Esophagus squamous epithelium (tissue), 5 donors: ENCODE measurements around the gene KIF21B. TPM values are rescaled to one million over a fixed set of nuclear protein-coding genes. Genes with fewer than 3 reads are reported as not detected.
"Not testable (repeated sequence)": the region's sequence is repeated elsewhere in the genome, so short reads cannot be mapped to it uniquely, and the experiment has no call there.

Source experiments
- DNase-seq: peaks from one replicate; lab custom pipeline; 2025; lab: John Stamatoyannopoulos, UW
- H3K27ac ChIP-seq, 4 donors: fragments of 200-600 bp; sonication (generic); one replicate each; pipeline ENCODE4 v1.5.1; 2016 to 2019; ENCODE audit warnings: mild to moderate bottlenecking in 1 of 4
- H3K27me3 ChIP-seq, 4 donors: fragments of 200-600 bp; sonication (generic); 1 replicate in 3 of 4; 2 replicates in 1 of 4; pipeline versions ENCODE4 v1.5.1 to v1.6.0; 2017 to 2021; ENCODE audit warnings: antibody characterized with exemption in 1 of 4
- H3K36me3 ChIP-seq, 3 donors: fragments of 200-600 bp; sonication (generic); one replicate each; pipeline ENCODE4 v1.5.1; 2016 to 2019
- H3K4me1 ChIP-seq, 3 donors: fragments of 200-600 bp; sonication (generic); one replicate each; pipeline ENCODE4 v1.5.1; 2017 to 2019
- H3K4me3 ChIP-seq, 4 donors: fragments of 200-600 bp; sonication (generic); 1 replicate in 3 of 4; 2 replicates in 1 of 4; pipeline ENCODE4 v1.5.1; 2016 to 2019; ENCODE audit warnings: mild to moderate bottlenecking in 2 of 4, moderate library complexity in 1 of 4
- H3K9me3 ChIP-seq, 3 donors: fragments of 200-600 bp; sonication (generic); one replicate each; pipeline ENCODE4 v1.5.1; 2016 to 2019
- POLR2A ChIP-seq, 4 donors: fragments of 450-650 bp; IDR thresholded peaks; one replicate each; pipeline ENCODE4 v1.6.1; 2017; ENCODE audit warnings: antibody characterized with exemption in 4 of 4, mild to moderate bottlenecking in 4 of 4, moderate library complexity in 3 of 4
- WGBS, 2 donors: methylation state at CpG; one replicate each; pipeline ENCODE4 v1.1.5; 2018; 5-methylcytosine and 5-hydroxymethylcytosine counted together
- intact Hi-C: fragments of 100-400 bp; cut with DNase I; formaldehyde crosslinking; loops from one replicate; pipeline ENCODE4 v1.15.0; 2022
- total RNA-seq, 4 donors: library from RNA; depleted of rRNA; stranded (reverse); fragments of >200 nt; gene quantifications; one replicate each; pipeline ENCODE4 v1.1.0, GENCODE V29; 2016
- TF ChIP-seq, protein P1 (sequence below), 6 experiments: fragments of 450-650 bp in 4 of 6; fragments of 200-600 bp in 2 of 6; sonication (generic) in 2 of 6; IDR thresholded peaks; one replicate each; pipeline ENCODE4 v1.5.1; 2016 to 2019; ENCODE audit warnings: antibody characterized with exemption in 6 of 6, mild to moderate bottlenecking in 4 of 6, moderate library complexity in 4 of 6
- donor health status: DM: yes; HTN: yes; CAD: no.

The KIF21B gene
- total RNA-seq, 4 donors from 2014 or later, result 0.53 to 2.1 (median 1.0) TPM

DNA sequence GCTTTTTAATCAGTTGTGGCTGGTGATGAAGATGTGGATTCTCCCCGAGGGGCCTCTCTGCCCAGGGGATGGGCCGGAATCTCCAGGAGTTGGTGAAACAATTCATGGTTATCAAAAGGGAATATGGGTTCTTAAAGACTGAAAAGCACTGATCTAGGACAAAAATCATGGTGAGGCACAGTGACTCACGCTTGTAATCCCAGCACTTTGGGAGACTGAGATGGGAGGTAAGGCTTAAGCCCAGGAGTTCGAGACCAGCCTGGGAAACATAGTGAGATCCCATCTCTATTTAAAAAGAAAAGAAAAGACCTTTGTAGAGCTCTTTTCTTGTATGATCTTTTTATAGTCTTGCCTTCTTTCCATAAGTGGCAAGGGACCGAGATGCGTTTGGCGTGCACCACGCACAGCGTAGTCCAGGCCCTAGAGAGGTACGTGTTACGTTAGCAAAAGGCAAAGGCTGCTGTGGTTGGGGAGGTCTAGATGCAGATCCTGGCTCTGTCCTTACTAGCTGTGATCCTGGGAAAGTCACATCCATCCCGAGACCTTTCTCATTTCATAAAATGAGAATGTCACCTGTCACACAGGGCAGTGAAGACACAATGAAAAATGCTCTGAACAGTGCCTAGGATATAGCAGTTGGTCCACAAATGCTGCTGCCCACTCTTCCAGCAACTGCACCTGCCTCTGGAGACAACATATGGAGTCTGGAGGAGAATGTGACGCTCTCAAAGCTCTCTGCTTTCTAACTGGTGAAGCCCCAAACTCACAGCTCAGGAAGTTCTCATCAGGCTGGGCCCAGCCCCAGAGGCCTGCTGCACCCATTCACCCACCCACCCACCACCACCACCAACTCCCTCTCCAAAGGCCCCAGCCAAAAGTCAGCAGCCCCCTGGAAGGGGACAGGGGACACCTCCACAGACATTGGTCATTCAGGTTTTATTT is 54.8 kb downstream of the KIF21B start:
- no peak overlapping the region for H3K4me3 ChIP-seq
- intact Hi-C loops, result loop anchor here (10.0 kb wide), 1 partner anchor 84 kb away; no protein-coding TSS in a partner anchor
- no peak overlapping the region for H3K27ac ChIP-seq
- TF ChIP-seq, protein P1, sequence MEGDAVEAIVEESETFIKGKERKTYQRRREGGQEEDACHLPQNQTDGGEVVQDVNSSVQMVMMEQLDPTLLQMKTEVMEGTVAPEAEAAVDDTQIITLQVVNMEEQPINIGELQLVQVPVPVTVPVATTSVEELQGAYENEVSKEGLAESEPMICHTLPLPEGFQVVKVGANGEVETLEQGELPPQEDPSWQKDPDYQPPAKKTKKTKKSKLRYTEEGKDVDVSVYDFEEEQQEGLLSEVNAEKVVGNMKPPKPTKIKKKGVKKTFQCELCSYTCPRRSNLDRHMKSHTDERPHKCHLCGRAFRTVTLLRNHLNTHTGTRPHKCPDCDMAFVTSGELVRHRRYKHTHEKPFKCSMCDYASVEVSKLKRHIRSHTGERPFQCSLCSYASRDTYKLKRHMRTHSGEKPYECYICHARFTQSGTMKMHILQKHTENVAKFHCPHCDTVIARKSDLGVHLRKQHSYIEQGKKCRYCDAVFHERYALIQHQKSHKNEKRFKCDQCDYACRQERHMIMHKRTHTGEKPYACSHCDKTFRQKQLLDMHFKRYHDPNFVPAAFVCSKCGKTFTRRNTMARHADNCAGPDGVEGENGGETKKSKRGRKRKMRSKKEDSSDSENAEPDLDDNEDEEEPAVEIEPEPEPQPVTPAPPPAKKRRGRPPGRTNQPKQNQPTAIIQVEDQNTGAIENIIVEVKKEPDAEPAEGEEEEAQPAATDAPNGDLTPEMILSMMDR (IDR thresholded peaks at IDR 0.05), result no peak
- TF ChIP-seq POLR2A (IDR thresholded peaks at IDR 0.05), result no peak
- WGBS, 2 donors, result 86 to 89% methylated on average over 12 to 13 of the region's 13 CpGs
- DNase-seq, result no peak
- H3K36me3 ChIP-seq, result no peaks in the 10 kb centered on the region
- H3K4me1 ChIP-seq, result peaks cover 4 to 25% (median 4%) of the 10 kb centered on the region in 3 donors
- H3K27me3 ChIP-seq, result no peaks in the 10 kb centered on the region
- H3K9me3 ChIP-seq, result no peaks in the 10 kb centered on the region

DNA sequence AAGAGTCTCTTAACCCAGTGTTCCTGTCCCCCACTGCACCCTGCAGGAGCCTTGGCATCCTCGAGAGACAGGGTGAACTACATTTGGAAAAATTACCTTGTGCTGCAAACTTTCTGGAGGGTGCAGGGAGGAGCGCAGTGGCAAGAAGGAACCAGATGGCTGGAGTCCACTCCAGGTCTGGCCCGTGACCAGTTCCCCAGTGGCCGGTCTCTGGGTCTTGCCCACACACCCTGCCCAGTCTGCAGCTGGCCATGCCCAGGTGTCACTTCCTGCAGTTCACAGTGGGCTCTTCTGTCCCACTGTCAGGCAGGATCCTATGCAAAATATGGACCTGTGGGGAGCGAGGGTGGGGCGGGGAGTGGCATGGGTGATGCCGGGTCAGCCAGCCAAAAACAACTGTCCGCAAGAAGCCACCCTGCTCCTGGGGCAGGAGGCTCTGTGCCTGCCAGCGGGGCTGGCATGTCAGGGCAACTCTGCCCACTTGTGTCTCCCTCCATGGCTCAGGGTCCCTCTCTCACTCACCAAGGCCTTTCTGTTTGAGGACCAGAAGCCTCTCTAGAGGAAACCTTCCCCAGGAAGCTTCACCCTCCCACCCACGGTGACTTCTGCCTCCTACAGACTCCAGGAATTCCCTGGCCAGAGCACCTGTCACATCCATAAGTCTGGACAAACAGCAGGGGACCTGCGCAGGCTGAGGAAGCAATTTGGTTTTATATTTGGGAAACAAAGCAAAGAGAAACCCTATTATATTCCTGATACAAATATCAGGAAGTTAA is 55.6 kb downstream of the KIF21B start:
- Histone ChIP-seq H3K4me1 (peaks cover 4 to 23% (median 4%) of the 10 kb centered on the region in 3 donors), H3K27me3 (no peaks in the 10 kb centered on the region), H3K9me3 (no peaks in the 10 kb centered on the region), H3K4me3 (no peak overlapping the region), H3K36me3 (no peaks in the 10 kb centered on the region), H3K27ac (no peak overlapping the region)
- intact Hi-C loops, result loop anchor here (10.0 kb wide), 1 partner anchor 83 kb away; no protein-coding TSS in a partner anchor
- no peak for DNase-seq
- TF ChIP-seq, protein P1 (IDR thresholded peaks at IDR 0.05), result no peak
- no peak for TF ChIP-seq POLR2A (IDR thresholded peaks at IDR 0.05)
- 83 to 95% methylated on average over 2 to 6 of the region's 11 CpGs for WGBS, 2 donors

DNA sequence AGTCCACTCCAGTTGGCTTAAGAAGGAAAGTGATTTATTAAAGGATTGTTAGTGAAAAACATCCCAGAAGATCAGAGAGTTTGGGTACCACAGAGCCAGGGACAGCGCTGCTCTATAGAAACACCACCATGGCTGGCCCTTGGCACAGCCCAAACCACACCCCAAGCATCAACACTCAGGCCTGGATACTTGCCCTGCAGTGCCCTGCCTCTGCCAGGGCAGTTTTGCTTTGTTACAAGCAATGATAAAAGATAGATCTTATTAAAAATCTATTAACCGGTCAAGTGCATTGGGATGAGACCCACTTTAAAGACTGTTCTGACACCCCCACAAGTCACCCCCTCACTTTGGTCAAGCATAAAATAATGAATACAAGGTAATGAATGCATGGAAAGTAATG is 56.6 kb downstream of the KIF21B start:
- WGBS, 2 donors, result 63 to 83% methylated on average over 2 of the region's 2 CpGs
- no peak for TF ChIP-seq POLR2A (IDR thresholded peaks at IDR 0.05)
- TF ChIP-seq, protein P1 (IDR thresholded peaks at IDR 0.05), result no peak
- DNase-seq, result no peak
- H3K4me3 ChIP-seq, result no peak overlapping the region
- H3K9me3 ChIP-seq, result no peaks in the 10 kb centered on the region
- peaks cover under 1 to 15% (median 1%) of the 10 kb centered on the region in 3 donors for H3K4me1 ChIP-seq
- no peak overlapping the region for H3K27ac ChIP-seq
- H3K36me3 ChIP-seq, result no peaks in the 10 kb centered on the region
- intact Hi-C loops, result loop anchor here (10.0 kb wide), 1 partner anchor 82 kb away; no protein-coding TSS in a partner anchor
- no peaks in the 10 kb centered on the region for H3K27me3 ChIP-seq

DNA sequence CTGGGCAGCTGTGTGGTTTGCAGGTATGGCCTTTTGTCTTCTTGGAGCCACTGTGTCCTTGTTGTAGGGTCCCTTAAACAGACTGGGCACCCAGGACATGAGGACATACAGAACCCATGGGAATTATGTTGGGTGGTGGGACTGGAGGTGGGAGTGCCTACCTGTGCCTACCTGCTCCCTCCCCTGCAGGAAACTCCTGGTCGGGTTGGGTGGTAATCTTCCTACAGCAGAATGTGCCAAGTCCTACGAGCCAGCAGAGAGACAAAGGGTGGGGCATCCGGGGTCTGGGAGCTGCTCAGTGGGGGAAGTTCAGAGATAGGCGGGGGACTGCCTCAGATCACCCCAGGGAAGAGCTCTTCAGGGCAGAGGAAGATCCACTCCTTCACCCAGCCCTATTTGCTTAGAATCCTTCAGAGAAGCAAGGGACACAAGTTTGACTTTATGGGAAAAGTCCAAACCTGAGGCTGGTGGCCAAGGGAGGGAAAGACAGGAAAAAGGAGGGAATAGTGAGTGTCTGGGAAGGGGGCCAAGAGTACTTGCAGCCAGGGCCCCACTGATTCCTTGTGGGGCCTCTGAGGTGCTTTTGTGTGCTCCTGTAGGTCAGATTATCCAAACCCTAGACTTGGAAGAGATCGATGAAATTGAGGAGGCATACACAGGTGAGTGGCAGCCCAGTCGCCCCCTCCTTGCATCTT is 58.3 kb downstream of the KIF21B start:
- H3K4me1 ChIP-seq, result peaks cover 0 to 11% (median 0%) of the 10 kb centered on the region in 3 donors
- intact Hi-C loops, result loop anchor here (10.0 kb wide), 1 partner anchor 80 kb away; no protein-coding TSS in a partner anchor
- no peak overlapping the region for H3K27ac ChIP-seq
- WGBS, 2 donors, result 48 to 83% methylated on average over 2 to 5 of the region's 6 CpGs
- no peaks in the 10 kb centered on the region for H3K9me3 ChIP-seq
- H3K4me3 ChIP-seq, result no peak overlapping the region
- no peaks in the 10 kb centered on the region for H3K36me3 ChIP-seq
- H3K27me3 ChIP-seq, result no peaks in the 10 kb centered on the region
- no peak for TF ChIP-seq POLR2A (IDR thresholded peaks at IDR 0.05)
- TF ChIP-seq, protein P1 (IDR thresholded peaks at IDR 0.05), result no peak
- DNase-seq, result no peak

DNA sequence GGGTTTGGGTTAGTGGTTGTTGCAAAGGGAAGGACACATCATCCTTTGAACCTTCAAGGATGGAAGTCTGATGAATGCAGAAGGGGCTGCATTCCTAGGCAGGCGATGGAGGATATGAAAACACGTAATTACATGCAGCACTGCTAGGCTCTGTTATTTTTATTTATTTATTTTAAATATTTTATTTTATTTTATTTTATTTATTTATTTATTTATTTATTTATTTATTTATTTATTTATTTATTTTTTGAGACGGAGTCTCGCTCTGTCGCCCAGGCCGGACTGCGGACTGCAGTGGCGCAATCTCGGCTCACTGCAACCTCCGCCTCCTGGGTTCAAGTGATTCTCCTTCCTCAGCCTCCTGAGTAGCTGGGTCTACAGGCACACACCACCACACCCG is 59.6 kb downstream of the KIF21B start:
- intact Hi-C loops, result loop anchor here (10.0 kb wide), 1 partner anchor 79 kb away; no protein-coding TSS in a partner anchor

More for the DNA sequence above, 59.6 kb downstream of the KIF21B start:
- not testable (repeated sequence) for H3K36me3 ChIP-seq, H3K27ac ChIP-seq, H3K4me1 ChIP-seq, H3K4me3 ChIP-seq, H3K9me3 ChIP-seq, DNase-seq, H3K27me3 ChIP-seq
- 97 to 98% methylated on average over 11 of the region's 11 CpGs for WGBS, 2 donors
